Activated T-cell treated with anti-CD3 and anti-CD28 coated beads for 48 hours (primary cell): Measurements from ENCODE around the gene PCLAF.

Experiments used
- DNase-seq: peaks from one replicate; pipeline ENCODE4 v3.0.0-alpha.2; 2020; ENCODE audit warnings: low read depth

PCLAF gene

GRCh38 chr15:64315216-64315615, 66.0 kb downstream of the PCLAF start:
- DNase-seq: no peak

- no peak for DNase-seq
Measured at GRCh38 chr15:64314456-64314855, 66.8 kb downstream of the PCLAF start.
